HCT116 (cell line): ENCODE data around the gene ZCCHC9. TPM values are rescaled to one million over a fixed set of nuclear protein-coding genes. Genes with fewer than 3 reads are reported as not detected.

ENCODE experiments used
- ATAC-seq: fragments of 200-7000 bp; cut with Tn5 transposase; 2 replicates; pipeline ENCODE4 v1.9.1; 2020; ENCODE audit warnings: mild to moderate bottlenecking, moderate library complexity
- BruUV-seq: library from RNA; stranded (reverse); fragments of 400-500 nt; replicated peaks from 2 replicates; lab custom pipeline; 2021; lab: Mats Ljungman, UMichigan
- CTCF ChIA-PET: fragments of 300-600 bp; sonication (Branson Sonifier 250); formaldehyde crosslinking; loops from one replicate; lab custom pipeline; 2021; ENCODE audit warnings: antibody characterized with exemption; lab: Charles Lee
- POLR2A ChIA-PET: fragments of 300-600, 350-600 bp; sonication (Branson Sonifier 250); formaldehyde crosslinking; loops from one replicate; lab custom pipeline; 2021; ENCODE audit warnings: antibody characterized with exemption; lab: Charles Lee
- RAD21 ChIA-PET, 2 experiments: fragments of 300-600 bp; sonication (Branson Sonifier 250); formaldehyde crosslinking; loops; one replicate each; lab custom pipeline; 2023; ENCODE audit warnings: low total read pairs in 2 of 2; ENCODE audit not compliant: uncharacterized antibody in 2 of 2, unreplicated experiment in 2 of 2, low non-redundant PET in 1 of 2; lab: Charles Lee
- DNase-seq: peaks from one replicate; pipeline ENCODE4 v3.0.0-alpha.2; 2010; ENCODE audit warnings: low read depth, low spot score
- H2AFZ ChIP-seq: fragments of 200-600 bp; shearing (Covaris generic), sonication (generic); 2 replicates; pipeline ENCODE4 v1.6.1; 2017; ENCODE audit warnings: low read depth, mixed run types, mixed read lengths, antibody characterized with exemption, low read length; ENCODE audit not compliant: poor library complexity, severe bottlenecking
- H3K27ac ChIP-seq: 2 replicates; pipeline ENCODE4 v1.5.1; 2012; ENCODE audit warnings: low read depth, low read length
- H3K27me3 ChIP-seq: fragments of 200-600 bp; sonication (generic); 2 replicates; pipeline ENCODE4 v1.6.1; 2016; ENCODE audit warnings: mixed run types, low read length, mixed read lengths; ENCODE audit not compliant: insufficient read depth
- H3K36me3 ChIP-seq, 2 experiments: fragments of 200-500 bp in 1 of 2; fragments of 200-600 bp in 1 of 2; sonication (Bioruptor generic) in 1 of 2; sonication (generic) in 1 of 2; 2 replicates each; pipeline versions ENCODE4 v1.5.1 to v1.6.1; 2014 to 2016; ENCODE audit warnings: low read length in 2 of 2, inconsistent platforms in 1 of 2, mixed read lengths in 1 of 2, mixed run types in 1 of 2; ENCODE audit not compliant: insufficient read depth in 2 of 2, control insufficient read depth in 1 of 2
- H3K4me1 ChIP-seq, 2 experiments: fragments of 200-600 bp in 1 of 2; sonication (generic) in 1 of 2; 2 replicates each; pipeline versions ENCODE4 v1.5.1 to v1.6.1; 2012 to 2017; ENCODE audit warnings: low read length in 2 of 2, inconsistent platforms in 1 of 2, mild to moderate bottlenecking in 1 of 2, mixed read lengths in 1 of 2, mixed run types in 1 of 2, moderate library complexity in 1 of 2; ENCODE audit not compliant: insufficient read depth in 2 of 2, control insufficient read depth in 1 of 2
- H3K4me2 ChIP-seq: fragments of 200-600 bp; sonication (generic); 2 replicates; pipeline ENCODE4 v1.6.1; 2017; ENCODE audit warnings: mixed run types, low read length, mixed read lengths
- H3K4me3 ChIP-seq, 2 experiments: fragments of 200-600 bp in 1 of 2; sonication (generic) in 1 of 2; replicated peaks in 1 of 2; 2 replicates each; pipeline ENCODE4 v1.5.1; 2011 to 2016; ENCODE audit warnings: low read length in 2 of 2, control low read depth in 1 of 2, low read depth in 1 of 2, mild to moderate bottlenecking in 1 of 2, mixed read lengths in 1 of 2, mixed run types in 1 of 2
- H3K79me2 ChIP-seq: fragments of 200-600 bp; sonication (generic); 2 replicates; pipeline ENCODE4 v1.6.1; 2017; ENCODE audit warnings: mild to moderate bottlenecking, mixed run types, low read length, moderate library complexity, mixed read lengths; ENCODE audit not compliant: insufficient read depth
- H3K9ac ChIP-seq: fragments of 200-600 bp; sonication (generic); 2 replicates; pipeline ENCODE4 v1.6.1; 2016; ENCODE audit warnings: low read length, mixed read lengths
- H3K9me2 ChIP-seq: fragments of 200-600 bp; sonication (generic), shearing (Covaris generic); 2 replicates; pipeline ENCODE4 v1.6.1; 2017; ENCODE audit warnings: mixed run types, mild to moderate bottlenecking, moderate library complexity; ENCODE audit not compliant: insufficient read depth
- H3K9me3 ChIP-seq, 2 experiments: fragments of 200-500 bp in 1 of 2; fragments of 200-600 bp in 1 of 2; sonication (Bioruptor generic) in 1 of 2; sonication (generic) in 1 of 2; 2 replicates each; pipeline ENCODE4 v1.6.1; 2014 to 2017; ENCODE audit warnings: low read length in 2 of 2, mixed read lengths in 2 of 2, inconsistent platforms in 1 of 2, low read depth in 1 of 2, mild to moderate bottlenecking in 1 of 2, mixed run types in 1 of 2, moderate library complexity in 1 of 2; ENCODE audit not compliant: control insufficient read depth in 1 of 2, insufficient read depth in 1 of 2
- H4K20me1 ChIP-seq: fragments of 200-600 bp; sonication (generic), shearing (Covaris generic); 2 replicates; pipeline ENCODE4 v1.6.1; 2017; ENCODE audit warnings: mixed run types, mild to moderate bottlenecking, moderate library complexity; ENCODE audit not compliant: insufficient read depth
- ATF3 ChIP-seq: IDR thresholded peaks from 2 replicates; pipeline ENCODE4 v1.6.1; 2012
- CTCF ChIP-seq, 3 experiments: fragments of 200-600 bp in 1 of 3; sonication (generic) in 1 of 3; IDR thresholded peaks in 2 of 3; conservative IDR thresholded peaks in 1 of 3; 2 replicates each; pipeline ENCODE4 v1.5.1; 2012 to 2017; ENCODE audit warnings: low read depth in 2 of 3, low read length in 2 of 3, antibody characterized with exemption in 1 of 3, borderline replicate concordance in 1 of 3, control low read depth in 1 of 3, mild to moderate bottlenecking in 1 of 3, mixed read lengths in 1 of 3, mixed run types in 1 of 3, moderate library complexity in 1 of 3; ENCODE audit not compliant: insufficient read depth in 1 of 3
- ELF1 ChIP-seq: IDR thresholded peaks from 2 replicates; pipeline ENCODE4 v1.6.1; 2012; ENCODE audit warnings: low read depth, borderline replicate concordance
- EZH2 ChIP-seq: fragments of 200-600 bp; sonication (generic); IDR thresholded peaks from 2 replicates; pipeline ENCODE4 v1.6.1; 2017; ENCODE audit warnings: antibody characterized with exemption, mixed run types
- EZH2phosphoT487 ChIP-seq: fragments of 200-600 bp; IDR thresholded peaks from 2 replicates; pipeline ENCODE4 v1.6.1; 2018; ENCODE audit warnings: antibody characterized with exemption, borderline replicate concordance
- POLR2A ChIP-seq: IDR thresholded peaks from 2 replicates; pipeline ENCODE4 v1.7.0; 2011; ENCODE audit warnings: borderline replicate concordance; ENCODE audit not compliant: insufficient read depth, insufficient read length; ENCODE audit errors: extremely low read depth
- POLR2AphosphoS5 ChIP-seq: IDR thresholded peaks from 2 replicates; pipeline ENCODE4 v1.6.1; 2011; ENCODE audit warnings: mild to moderate bottlenecking, low read depth, low read length, moderate library complexity
- SP1 ChIP-seq: IDR thresholded peaks from 2 replicates; pipeline ENCODE4 v1.6.1; 2012; ENCODE audit warnings: low read depth
- SRF ChIP-seq: IDR thresholded peaks from 2 replicates; pipeline ENCODE4 v1.6.1; 2012; ENCODE audit warnings: low read depth
- TCF7L2 ChIP-seq: IDR thresholded peaks from 2 replicates; pipeline ENCODE4 v1.7.0; 2011; ENCODE audit warnings: borderline replicate concordance, inconsistent platforms; ENCODE audit not compliant: insufficient read depth, insufficient read length; ENCODE audit errors: extremely low read depth
- YY1 ChIP-seq: IDR thresholded peaks from 2 replicates; pipeline ENCODE4 v1.6.1; 2011; ENCODE audit warnings: low read length, low read depth, moderate library complexity, mild to moderate bottlenecking; ENCODE audit not compliant: insufficient replicate concordance; ENCODE audit errors: extremely low read depth
- ZNF274 ChIP-seq: fragments of 200-500 bp; sonication (Bioruptor generic); IDR thresholded peaks from 2 replicates; pipeline ENCODE4 v1.6.1; 2014; ENCODE audit warnings: mild to moderate bottlenecking, low read depth, low read length, inconsistent platforms
- intact Hi-C: fragments of 100-400 bp; cut with micrococcal nuclease; formaldehyde crosslinking; loops from 2 replicates; pipeline ENCODE4 v1.10.0; 2022
- total RNA-seq: library from RNA; stranded (reverse); gene quantifications from one replicate; pipeline ENCODE4 v1.2.1, GENCODE V29; 2021; ENCODE audit not compliant: unreplicated experiment
- TF ChIP-seq, protein P1 (sequence below): IDR thresholded peaks from 2 replicates; pipeline ENCODE4 v1.6.1; 2012
- TF ChIP-seq, protein P2 (sequence below): IDR thresholded peaks from 2 replicates; pipeline ENCODE4 v1.6.1; 2012; ENCODE audit warnings: low read depth

Gene ZCCHC9
- total RNA-seq, 1 experiment from 2014 or later: 33.7 TPM

DNA sequence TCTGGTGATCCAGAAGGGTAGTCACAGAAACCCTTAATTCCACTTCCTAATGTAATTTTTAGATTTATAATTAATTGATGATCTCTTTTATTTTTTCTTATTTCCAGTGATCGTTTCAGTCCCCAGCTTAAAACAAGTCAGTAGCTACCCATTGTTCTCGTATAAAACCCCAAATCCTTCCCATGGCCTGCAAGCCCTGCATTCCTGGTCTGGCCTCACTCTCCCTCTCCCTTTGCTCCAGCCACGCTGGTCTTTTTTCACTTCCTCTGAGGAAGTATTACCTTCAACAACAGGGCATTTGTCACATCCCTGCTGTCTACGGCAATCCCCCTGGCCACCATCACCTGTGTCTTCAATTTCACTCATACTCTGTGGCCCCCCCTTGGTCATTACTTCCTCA, 47.8 kb downstream of the ZCCHC9 start:
- H2AFZ ChIP-seq: no peak overlapping the region
- H3K4me2 ChIP-seq: no peak overlapping the region
- ATAC-seq: no peak
- no peak overlapping the region for H3K9ac ChIP-seq
- H3K27me3 ChIP-seq: no peaks in the 10 kb centered on the region
- ChIA-PET POLR2A (no interaction called here), CTCF (no interaction called here), RAD21 (no interaction called here)
- intact Hi-C loops: no loop called here
- H4K20me1 ChIP-seq: no peaks in the 10 kb centered on the region
- no peaks in the 10 kb centered on the region for H3K9me2 ChIP-seq
- no peaks in the 10 kb centered on the region for H3K4me1 ChIP-seq
- H3K36me3 ChIP-seq: no peaks in the 10 kb centered on the region
- H3K4me3 ChIP-seq: no peak overlapping the region
- BruUV-seq: no TSS peak
- H3K9me3 ChIP-seq: no peaks in the 10 kb centered on the region
- H3K27ac ChIP-seq: no peak overlapping the region
- TF ChIP-seq, protein P1, sequence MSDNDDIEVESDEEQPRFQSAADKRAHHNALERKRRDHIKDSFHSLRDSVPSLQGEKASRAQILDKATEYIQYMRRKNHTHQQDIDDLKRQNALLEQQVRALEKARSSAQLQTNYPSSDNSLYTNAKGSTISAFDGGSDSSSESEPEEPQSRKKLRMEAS: no peak
- TF ChIP-seq TCF7L2: no peak
- TF ChIP-seq EZH2phosphoT487: no peak
- no peak for TF ChIP-seq SP1
- TF ChIP-seq ATF3: no peak
- TF ChIP-seq ELF1: no peak
- TF ChIP-seq POLR2AphosphoS5: no peak
- TF ChIP-seq, all 23 proteins: peak for 0
- H3K79me2 ChIP-seq: no peaks in the 10 kb centered on the region
- DNase-seq: no peak

DNA sequence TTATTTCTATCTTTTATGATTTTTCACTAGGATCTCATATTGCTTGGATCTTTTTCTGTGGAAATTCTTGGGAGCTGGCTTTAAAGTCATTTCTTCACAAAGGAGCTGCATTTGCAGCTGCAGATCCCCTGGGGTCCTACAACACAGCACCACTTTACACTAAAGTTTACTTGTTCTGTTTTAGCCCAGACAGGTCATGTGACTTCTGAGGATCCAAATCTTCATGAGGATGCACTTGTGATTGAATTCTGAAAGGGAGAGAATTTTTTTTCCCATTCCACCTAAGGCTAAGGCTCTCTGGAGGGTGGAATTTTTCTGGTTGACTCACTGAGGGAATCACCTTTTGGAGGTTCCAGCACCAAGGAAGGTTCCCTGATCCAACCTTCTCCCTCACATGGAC, 49.1 kb downstream of the ZCCHC9 start:
- Histone ChIP-seq H3K79me2 (no peaks in the 10 kb centered on the region), H3K9me2 (no peaks in the 10 kb centered on the region), H3K4me1 (no peaks in the 10 kb centered on the region), H3K4me2 (no peak overlapping the region), H3K36me3 (no peaks in the 10 kb centered on the region), H3K4me3 (no peak overlapping the region), H3K9ac (no peak overlapping the region), H3K9me3 (no peaks in the 10 kb centered on the region), H3K27me3 (no peaks in the 10 kb centered on the region), H3K27ac (no peak overlapping the region), H4K20me1 (no peaks in the 10 kb centered on the region), H2AFZ (no peak overlapping the region)
- CTCF ChIA-PET: no interaction called here
- BruUV-seq: no TSS peak
- RAD21 ChIA-PET: no interaction called here
- no peak for DNase-seq
- no peak for ATAC-seq
- POLR2A ChIA-PET: no interaction called here
- intact Hi-C loops: no loop called here
- no peak for TF ChIP-seq EZH2
- no peak for TF ChIP-seq SRF
- TF ChIP-seq, protein P1: no peak
- TF ChIP-seq CTCF (IDR thresholded peaks at IDR 0.05 in 2 of 3, conservative IDR thresholded peaks at IDR 0.05 in 1 of 3; ENCODE audit: borderline replicate concordance in 1 of 3, insufficient read depth in 1 of 3, low read depth in 2 of 3, low read length in 2 of 3): no peak
- no peak for TF ChIP-seq YY1
- TF ChIP-seq, protein P2, sequence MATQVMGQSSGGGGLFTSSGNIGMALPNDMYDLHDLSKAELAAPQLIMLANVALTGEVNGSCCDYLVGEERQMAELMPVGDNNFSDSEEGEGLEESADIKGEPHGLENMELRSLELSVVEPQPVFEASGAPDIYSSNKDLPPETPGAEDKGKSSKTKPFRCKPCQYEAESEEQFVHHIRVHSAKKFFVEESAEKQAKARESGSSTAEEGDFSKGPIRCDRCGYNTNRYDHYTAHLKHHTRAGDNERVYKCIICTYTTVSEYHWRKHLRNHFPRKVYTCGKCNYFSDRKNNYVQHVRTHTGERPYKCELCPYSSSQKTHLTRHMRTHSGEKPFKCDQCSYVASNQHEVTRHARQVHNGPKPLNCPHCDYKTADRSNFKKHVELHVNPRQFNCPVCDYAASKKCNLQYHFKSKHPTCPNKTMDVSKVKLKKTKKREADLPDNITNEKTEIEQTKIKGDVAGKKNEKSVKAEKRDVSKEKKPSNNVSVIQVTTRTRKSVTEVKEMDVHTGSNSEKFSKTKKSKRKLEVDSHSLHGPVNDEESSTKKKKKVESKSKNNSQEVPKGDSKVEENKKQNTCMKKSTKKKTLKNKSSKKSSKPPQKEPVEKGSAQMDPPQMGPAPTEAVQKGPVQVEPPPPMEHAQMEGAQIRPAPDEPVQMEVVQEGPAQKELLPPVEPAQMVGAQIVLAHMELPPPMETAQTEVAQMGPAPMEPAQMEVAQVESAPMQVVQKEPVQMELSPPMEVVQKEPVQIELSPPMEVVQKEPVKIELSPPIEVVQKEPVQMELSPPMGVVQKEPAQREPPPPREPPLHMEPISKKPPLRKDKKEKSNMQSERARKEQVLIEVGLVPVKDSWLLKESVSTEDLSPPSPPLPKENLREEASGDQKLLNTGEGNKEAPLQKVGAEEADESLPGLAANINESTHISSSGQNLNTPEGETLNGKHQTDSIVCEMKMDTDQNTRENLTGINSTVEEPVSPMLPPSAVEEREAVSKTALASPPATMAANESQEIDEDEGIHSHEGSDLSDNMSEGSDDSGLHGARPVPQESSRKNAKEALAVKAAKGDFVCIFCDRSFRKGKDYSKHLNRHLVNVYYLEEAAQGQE: no peak
- TF ChIP-seq SP1: no peak
- no peak for TF ChIP-seq TCF7L2
- no peak for TF ChIP-seq POLR2A
- TF ChIP-seq ZNF274: no peak
